ENCODE results near the gene SEMA6B. TPM values are rescaled to one million over a fixed set of nuclear protein-coding genes. Genes with fewer than 3 reads are reported as not detected.

Gene SEMA6B
- total RNA-seq, 1 experiment from 2014 or later, result 38.4 TPM

DNA sequence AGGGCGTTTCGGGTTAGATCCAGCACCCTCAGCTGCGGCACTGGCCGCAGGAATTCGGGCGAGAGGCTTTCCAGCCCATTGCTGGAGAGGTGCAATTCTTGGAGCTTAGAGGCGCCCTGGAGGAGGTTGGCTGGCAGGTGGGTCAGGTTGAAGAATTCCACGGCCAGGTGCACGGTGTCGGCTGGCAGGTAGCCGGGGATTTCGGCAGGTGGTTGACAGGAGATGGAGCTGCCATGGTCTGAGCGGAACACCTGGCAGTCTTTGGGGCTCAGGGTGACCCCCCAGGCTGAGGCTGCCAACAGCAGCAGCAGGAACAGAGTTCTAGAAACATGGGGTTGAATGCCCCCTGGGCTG lies 20.9 kb downstream of the SEMA6B start:
- Histone ChIP-seq H3K4me2 (ENCODE audit: insufficient read depth, insufficient read length, low read length) (no peak overlapping the region), H2BK20ac (ENCODE audit: low read depth, low read length, poor library complexity, severe bottlenecking) (no peak overlapping the region), H2BK15ac (ENCODE audit: low read depth, low read length) (no peak overlapping the region), H3K56ac (ENCODE audit: insufficient read length, low read depth, low read length) (no peak overlapping the region), H3K18ac (ENCODE audit: insufficient read length, low read depth, low read length) (no peak overlapping the region), H3K4me1 (ENCODE audit: insufficient read depth, low read length) (no peaks in the 10 kb centered on the region), H3K27ac (ENCODE audit: insufficient read length, low read depth, low read length) (no peak overlapping the region), H2AK5ac (ENCODE audit: insufficient read length, low read length) (no peak overlapping the region), H2BK5ac (ENCODE audit: insufficient read length, low read length) (no peak overlapping the region), H4K91ac (ENCODE audit: insufficient read length, low read depth, low read length) (no peak overlapping the region), H3K9me3 (ENCODE audit: control insufficient read depth, low read depth, low read length) (no peaks in the 10 kb centered on the region), H2BK12ac (ENCODE audit: insufficient read length, low read depth, low read length) (no peak overlapping the region), H3K27me3 (ENCODE audit: insufficient read depth, low read length) (no peaks in the 10 kb centered on the region; the same call in 1 of the 2 replicates), H3K9ac (ENCODE audit: extremely low read depth, insufficient read length, low read length) (no peak overlapping the region), H3K23me2 (ENCODE audit: insufficient read length, low read depth, low read length, poor library complexity, severe bottlenecking) (peaks cover 3% of the 10 kb centered on the region), H3K23ac (ENCODE audit: insufficient read length, low read depth, low read length) (no peak overlapping the region), H2AFZ (ENCODE audit: low read length) (no peak overlapping the region), H3K79me1 (ENCODE audit: insufficient read depth, low read depth, low read length, poor library complexity, severe bottlenecking) (no peaks in the 10 kb centered on the region), H3K14ac (ENCODE audit: insufficient read depth, low read length) (no peak overlapping the region), H4K20me1 (ENCODE audit: control insufficient read depth, insufficient read depth, insufficient read length) (no peaks in the 10 kb centered on the region), H3K79me2 (ENCODE audit: insufficient read depth, low read length) (no peaks in the 10 kb centered on the region), H4K5ac (ENCODE audit: insufficient read length, low read depth, low read length) (no peak overlapping the region), H2BK120ac (ENCODE audit: low read depth, low read length, poor library complexity, severe bottlenecking) (no peak overlapping the region), H3K4ac (ENCODE audit: low read depth, low read length) (no peak overlapping the region), H4K8ac (replicated peaks; ENCODE audit: insufficient read length, low read depth, low read length) (no peak overlapping the region), H3T11ph (ENCODE audit: low read length) (no peak overlapping the region)
- no peak overlapping the region for H3K27ac Mint-ChIP-seq
- no peak overlapping the region for H3K4me3 Mint-ChIP-seq
- TF ChIP-seq, protein P1, sequence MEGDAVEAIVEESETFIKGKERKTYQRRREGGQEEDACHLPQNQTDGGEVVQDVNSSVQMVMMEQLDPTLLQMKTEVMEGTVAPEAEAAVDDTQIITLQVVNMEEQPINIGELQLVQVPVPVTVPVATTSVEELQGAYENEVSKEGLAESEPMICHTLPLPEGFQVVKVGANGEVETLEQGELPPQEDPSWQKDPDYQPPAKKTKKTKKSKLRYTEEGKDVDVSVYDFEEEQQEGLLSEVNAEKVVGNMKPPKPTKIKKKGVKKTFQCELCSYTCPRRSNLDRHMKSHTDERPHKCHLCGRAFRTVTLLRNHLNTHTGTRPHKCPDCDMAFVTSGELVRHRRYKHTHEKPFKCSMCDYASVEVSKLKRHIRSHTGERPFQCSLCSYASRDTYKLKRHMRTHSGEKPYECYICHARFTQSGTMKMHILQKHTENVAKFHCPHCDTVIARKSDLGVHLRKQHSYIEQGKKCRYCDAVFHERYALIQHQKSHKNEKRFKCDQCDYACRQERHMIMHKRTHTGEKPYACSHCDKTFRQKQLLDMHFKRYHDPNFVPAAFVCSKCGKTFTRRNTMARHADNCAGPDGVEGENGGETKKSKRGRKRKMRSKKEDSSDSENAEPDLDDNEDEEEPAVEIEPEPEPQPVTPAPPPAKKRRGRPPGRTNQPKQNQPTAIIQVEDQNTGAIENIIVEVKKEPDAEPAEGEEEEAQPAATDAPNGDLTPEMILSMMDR (conservative IDR thresholded peaks at IDR 0.05), result no peak
- no peak for DNase-seq
- H3K9me3 Mint-ChIP-seq, result peaks cover 0 to 4% of the 10 kb centered on the region in 2 experiments; a peak in 2 of 5 replicates
- H3K4me1 Mint-ChIP-seq, result peaks cover 6 to 15% of the 10 kb centered on the region in 2 experiments
- H3K36me3 Mint-ChIP-seq (ENCODE audit: insufficient read depth in 1 of 3, low read depth in 3 of 3), result no peaks in the 10 kb centered on the region
- peaks cover 42% of the 10 kb centered on the region for H3K27me3 Mint-ChIP-seq (ENCODE audit: low read depth)
- WGBS (ENCODE audit: extremely low coverage, insufficient read length, low lambda C conversion rate), result no CpG with 5 or more reads among the region's 13 CpGs

Measured in H9 (cell line).